CD4-positive, alpha-beta T cell treated with Interleukin-6 at 100 ng/mL for 8 hours (primary cell): ENCODE data around the gene TRIM7.
"Not testable (repeated sequence)": the region's sequence is repeated elsewhere in the genome, so short reads cannot be mapped to it uniquely, and the experiment has no call there.

Source experiments
- DNase-seq: peaks from one replicate; pipeline ENCODE4 v3.0.0-alpha.2; 2020; ENCODE audit warnings: mixed read lengths, low spot score

The TRIM7 gene

DNA sequence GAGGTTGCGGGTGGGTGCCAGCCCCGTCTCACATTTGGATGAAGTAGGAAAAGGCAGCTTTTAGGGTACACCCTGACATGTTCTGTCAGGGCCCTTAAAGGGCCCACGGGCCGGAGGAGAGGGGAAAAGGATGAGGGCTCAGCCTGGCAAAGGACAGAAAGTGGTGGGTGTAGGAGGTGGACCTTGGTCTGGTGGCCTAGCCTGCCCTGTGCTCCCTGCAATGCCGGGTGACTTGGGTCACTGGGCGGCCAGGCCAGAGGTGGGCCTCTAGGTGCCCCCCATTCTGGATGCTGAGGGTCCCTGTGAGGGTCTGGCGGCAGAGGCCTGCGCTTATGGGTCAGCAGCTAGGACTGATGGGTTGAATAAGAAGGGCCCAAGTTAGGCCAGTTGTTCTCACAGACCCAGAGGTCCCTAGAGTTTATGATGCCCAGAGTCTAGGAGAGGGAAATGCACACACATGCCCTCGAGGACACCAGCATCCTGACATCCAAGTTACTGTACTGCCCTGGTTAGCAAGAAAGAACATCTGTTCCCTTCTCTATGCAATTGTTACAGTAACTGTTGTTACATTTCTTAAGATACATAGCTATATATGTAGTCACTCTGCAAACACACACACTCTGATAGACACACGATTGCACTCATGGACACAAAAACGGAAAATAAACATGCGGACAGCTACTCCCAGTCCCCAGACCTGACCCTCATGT, 12.5 kb downstream of the TRIM7 start:
- no peak for DNase-seq

- peak; percentile 94 for DNase-seq
These were observed 13.3 kb downstream of the TRIM7 start for GRCh38 chr5:181191526-181192336.

- peak; percentile 31 for DNase-seq
These were observed 14.1 kb downstream of the TRIM7 start for GRCh38 chr5:181190711-181191525.

GRCh38 chr5:181189962-181190710, 14.9 kb downstream of the TRIM7 start:
- DNase-seq = peak; percentile 13

DNA sequence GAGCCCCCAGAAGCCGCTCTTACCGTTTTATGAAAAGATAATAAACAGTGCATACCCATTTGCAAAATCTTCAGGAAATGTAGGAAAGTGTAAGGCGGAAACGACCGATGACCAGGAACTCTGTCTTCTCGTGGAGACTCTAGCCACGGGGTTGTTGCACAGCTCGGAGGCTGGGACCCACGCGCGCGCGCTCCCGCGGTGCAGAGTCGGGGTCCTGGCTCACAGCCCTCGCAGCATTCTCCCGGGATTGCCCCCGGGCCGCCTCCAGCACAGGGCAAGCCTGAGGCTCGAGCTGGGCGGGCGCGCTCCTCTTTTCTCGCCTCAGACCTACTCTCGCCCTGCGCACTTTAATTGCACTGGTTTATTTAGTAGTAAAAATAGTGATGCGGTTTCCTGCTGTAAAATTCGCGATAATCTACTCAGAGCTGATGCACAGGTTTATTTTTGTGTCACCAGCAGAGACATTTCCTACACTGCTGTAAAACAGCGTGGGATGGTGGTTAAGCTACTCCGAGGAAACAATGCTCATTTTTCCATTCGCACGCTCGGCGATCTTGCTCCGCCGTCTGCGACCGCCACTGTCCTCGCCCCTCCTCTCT, 15.5 kb downstream of the TRIM7 start:
- peak; percentile 59 for DNase-seq

- peak; percentile 78 for DNase-seq
These were observed 16.2 kb downstream of the TRIM7 start for GRCh38 chr5:181188700-181189362.

DNA sequence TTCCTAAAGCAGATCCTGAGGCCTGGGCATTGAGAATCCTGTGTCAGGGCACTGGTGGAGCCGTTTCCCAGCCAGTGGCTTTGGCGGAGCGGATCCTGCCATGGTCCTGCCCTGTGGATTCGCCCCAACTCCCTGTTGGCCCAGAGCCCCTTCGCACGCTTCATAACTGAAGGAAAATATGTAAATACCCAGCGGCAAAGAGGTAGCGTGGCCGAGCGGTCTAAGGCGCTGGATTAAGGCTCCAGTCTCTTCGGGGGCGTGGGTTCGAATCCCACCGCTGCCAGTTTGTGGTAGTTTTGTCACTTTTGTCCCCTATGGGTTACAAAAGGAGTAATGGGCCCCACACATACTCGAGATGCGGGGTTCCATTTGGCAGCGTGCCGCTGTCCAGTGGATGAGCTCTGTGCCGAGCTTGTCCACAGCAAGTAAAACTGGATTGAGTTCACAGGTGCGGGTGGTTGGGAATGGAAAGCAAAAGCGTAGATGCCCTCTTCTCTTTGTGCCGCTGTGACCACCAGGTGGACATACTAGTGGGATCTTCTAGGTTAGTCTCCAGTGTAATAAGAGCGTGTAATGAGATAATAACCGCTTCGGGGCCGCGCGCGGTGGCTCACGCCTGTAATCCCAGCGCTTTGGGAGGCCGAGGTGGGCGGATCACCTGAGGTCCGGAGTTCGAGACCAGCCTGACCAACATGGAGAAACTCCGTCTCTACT, 17.3 kb downstream of the TRIM7 start:
- DNase-seq = no peak

DNA sequence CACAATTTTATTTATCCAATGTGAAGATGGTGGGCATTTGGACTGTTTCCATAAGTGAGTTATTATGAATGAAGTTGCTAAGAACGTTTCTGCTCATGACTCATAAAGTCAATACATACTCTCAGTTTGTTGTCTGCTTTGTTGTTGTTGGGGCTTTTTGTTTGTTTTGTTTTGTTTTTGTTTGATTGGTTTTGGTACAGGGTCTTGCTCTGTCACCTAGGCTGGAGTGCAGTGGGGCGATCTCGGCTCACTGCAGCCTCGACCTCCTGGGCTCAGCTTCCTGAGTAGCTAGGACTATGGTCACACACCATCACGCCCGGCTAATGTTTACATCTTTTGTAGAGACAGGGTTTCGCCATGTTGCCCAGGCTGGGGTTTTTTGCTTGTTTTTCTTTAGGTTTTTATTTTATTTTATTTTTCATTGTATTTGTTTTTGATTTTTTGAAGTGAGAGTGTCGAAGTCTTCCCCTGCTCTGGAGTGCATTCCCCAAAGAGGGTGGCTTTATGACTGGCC, 18.0 kb downstream of the TRIM7 start:
- DNase-seq = no peak

DNA sequence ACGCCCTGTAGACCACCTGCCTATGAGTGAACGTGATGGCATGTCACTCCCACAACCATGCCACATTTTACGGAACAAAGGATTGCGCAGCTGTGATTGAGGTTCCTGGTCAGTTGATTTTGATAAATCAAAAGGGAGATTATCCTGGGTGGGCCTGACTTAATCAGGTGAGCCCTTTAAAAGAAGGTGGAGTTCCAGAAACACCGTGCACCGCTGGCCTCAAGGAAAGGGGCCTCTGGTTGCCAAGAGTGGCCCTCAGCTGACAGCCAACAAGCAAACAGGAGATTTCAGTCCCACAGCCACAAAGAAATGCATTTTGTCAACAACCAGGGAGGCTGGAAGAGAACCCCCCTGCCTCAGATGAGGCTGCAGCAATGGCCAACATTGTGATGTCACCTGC, 19.0 kb downstream of the TRIM7 start:
- no peak for DNase-seq

DNA sequence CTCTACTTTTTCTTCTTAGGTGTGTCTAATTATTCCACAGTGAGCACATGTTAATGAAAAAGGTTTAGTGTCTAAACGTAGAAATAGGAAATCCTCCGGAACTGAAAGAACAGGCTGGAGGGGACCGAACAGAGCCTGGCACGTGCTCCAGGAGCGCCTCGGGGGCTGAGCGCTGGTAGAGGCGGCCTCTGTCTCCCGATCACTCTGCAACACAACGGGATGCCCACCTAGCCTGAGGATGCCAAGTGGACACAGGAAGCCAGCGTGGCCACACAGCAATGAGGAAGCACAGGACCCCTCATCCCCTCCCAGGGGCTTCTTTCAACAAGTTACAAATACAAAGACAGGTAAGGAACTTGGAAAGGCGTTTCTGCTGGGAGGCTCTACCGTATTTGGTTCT, 19.4 kb downstream of the TRIM7 start:
- DNase-seq = no peak

- no peak for DNase-seq
These were observed 20.2 kb downstream of the TRIM7 start for GRCh38 chr5:181184845-181185216.

DNA sequence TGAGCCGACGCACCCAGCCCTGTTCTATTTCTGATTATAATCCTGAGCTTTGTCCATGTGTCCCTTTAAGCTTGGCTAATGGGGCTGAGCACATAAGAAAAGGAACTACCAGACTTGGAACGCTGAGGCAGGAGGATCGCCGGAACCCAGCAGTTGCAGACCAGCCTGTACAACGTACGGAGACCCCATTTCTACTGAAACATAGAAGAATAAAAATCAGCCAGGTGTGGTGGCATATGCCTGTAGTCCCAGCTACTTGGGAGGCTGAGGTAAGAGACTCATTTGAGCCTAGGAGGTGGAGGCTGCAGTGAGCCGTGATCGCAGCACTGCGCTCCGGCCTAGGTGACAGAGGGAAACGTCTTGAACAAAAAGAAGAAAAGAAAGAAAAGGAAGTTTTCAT, 22.3 kb downstream of the TRIM7 start:
- DNase-seq = no peak

DNA sequence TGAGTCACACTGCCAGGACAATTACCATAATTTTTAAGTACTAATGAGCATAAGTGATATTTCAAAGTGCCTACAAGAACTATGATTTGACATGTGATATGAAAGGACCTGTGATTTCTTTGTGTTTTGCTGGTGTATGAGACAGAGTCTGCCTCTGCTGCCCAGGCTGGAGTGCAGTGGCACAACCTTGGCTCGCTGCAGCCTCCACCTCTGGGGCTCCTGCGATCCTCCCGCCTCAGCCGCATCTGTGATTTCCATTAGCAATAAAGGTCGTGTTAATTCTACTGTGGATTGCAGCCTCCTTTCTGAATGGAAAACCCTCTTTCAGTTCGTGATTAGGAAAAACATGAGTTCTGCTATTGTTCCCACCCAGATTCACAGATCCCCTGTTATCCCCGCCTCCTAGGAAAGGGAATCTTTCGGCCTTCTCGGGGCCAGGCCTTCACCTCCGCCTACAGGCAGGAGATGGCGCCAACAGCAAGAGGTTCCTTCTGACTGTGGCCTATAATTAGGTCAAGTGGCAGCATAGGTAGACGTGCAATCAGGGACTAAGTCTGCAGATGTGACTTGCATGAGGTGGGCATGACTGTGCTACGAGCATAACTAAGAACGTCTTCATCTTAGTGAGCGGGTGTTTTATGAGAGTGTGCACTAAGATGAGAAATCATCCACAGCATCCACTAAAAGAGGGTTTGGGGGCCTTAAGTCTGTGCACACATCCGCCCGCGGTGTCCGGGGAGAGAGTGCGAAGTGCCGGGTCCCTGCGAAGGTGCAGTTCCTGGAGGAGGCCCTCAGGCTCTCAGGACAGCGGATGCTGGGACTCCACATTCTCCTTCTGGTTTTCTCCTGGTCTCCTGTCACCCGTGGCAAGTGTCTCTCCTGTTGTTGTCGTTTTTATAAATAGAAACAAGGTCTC, 23.1 kb downstream of the TRIM7 start:
- DNase-seq = peak; percentile 77

- DNase-seq = not testable (repeated sequence)
These were observed 27.4 kb downstream of the TRIM7 start for GRCh38 chr5:181177559-181177958.

DNA sequence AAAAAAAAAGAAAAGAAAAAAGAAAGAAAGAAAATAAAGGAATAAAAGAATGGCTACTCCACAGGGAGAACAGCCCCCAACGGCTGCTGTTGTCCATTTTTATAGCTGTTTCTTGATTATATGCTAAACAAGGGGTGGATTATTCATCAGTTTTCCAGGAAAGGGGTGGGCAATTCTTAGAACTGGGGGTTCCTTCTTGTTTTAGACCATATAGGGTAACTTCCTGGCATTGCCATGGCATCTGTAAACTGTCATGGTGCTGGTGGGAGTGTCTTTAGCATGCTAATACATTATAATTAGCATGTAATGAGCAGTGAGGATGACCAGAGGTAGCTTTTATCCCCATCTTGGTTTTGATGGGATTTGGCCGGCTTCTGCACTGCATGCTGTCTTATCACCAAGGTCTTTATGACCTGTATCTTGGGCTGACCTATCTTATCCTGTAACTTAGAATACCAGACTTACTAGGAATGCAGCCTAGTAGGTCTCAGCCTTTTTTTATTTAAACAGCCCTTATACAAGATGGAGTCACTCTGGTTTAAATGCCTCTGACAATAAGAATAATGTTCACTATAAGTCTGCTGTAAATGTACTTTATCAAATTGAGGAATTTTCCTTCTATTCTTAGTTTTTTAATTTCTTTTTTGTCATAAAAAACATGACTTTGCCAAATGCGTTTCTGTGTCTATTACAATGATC, 28.6 kb downstream of the TRIM7 start:
- DNase-seq = no peak

GRCh38 chr5:181173420-181174342, 31.3 kb downstream of the TRIM7 start:
- peak; percentile 23 for DNase-seq

DNA sequence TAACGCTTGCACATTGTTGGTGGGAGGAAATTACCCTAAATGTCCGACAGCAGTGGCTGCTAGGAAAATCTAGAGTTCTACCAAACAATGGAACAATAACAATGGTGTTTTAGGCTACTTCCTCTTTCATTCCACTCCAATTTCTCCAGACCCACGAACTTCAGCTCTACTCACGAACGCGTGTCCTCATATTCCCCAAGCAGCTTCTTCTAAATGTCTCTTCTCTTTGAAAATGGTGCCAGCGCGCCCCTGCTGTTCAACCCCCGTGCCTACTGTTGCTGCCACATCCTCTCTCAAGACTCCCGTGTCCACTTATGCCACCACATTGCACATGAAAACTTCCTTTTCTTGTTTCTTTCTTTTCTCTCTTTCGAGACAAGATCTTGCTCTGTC, 32.0 kb downstream of the TRIM7 start:
- peak; percentile 27 for DNase-seq
